SH-SY5Y (cell line): ENCODE data around the gene PLEKHG5.

Experiments used
- GATA2 ChIP-seq: IDR thresholded peaks from 2 replicates; pipeline ENCODE4 v1.6.1; 2011; ENCODE audit warnings: mild to moderate bottlenecking, low read depth, low read length
- GATA3 ChIP-seq: IDR thresholded peaks from 2 replicates; pipeline ENCODE4 v1.6.1; 2011; ENCODE audit warnings: low read depth, mild to moderate bottlenecking, low read length, moderate library complexity

DNA sequence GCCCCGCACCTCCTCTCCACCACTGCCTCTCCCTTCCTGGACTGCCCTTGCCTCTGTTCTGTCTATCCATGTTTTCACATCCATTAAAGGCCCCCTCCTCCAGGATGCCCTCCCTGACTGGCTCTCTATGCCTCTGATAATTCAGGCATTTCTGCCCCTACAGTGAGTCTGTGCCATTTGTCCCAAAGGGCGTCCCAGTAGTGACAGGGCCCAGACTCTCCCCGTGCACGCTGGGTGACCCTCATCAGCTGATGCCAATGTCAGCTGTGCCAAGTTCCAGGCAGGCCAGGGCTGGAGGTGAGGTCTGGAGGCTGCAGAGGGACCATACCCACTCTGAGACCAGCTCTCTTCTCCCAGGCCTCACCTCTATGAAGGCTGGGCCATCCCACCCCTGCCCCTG, 3.2 kb upstream of the PLEKHG5 start:
- TF ChIP-seq GATA3 (no peak), GATA2 (no peak)
